GM18909 (cell line): ENCODE results near the gene IGFBPL1.

Experiments used
- ATAC-seq: cut with Tn5 transposase; IDR thresholded peaks from one replicate; pipeline ENCODE4 v1.9.1; 2021; ENCODE audit warnings: mild to moderate bottlenecking; ENCODE audit not compliant: unreplicated experiment, poor library complexity

IGFBPL1 gene

GRCh38 chr9:38423973-38424843, at the start of gene IGFBPL1:
Gene IGFBPL1 (minus strand): TSS chr9:38424454. CDS start chr9:38424424, 30 bp downstream.
- ATAC-seq = peak; percentile 66

DNA sequence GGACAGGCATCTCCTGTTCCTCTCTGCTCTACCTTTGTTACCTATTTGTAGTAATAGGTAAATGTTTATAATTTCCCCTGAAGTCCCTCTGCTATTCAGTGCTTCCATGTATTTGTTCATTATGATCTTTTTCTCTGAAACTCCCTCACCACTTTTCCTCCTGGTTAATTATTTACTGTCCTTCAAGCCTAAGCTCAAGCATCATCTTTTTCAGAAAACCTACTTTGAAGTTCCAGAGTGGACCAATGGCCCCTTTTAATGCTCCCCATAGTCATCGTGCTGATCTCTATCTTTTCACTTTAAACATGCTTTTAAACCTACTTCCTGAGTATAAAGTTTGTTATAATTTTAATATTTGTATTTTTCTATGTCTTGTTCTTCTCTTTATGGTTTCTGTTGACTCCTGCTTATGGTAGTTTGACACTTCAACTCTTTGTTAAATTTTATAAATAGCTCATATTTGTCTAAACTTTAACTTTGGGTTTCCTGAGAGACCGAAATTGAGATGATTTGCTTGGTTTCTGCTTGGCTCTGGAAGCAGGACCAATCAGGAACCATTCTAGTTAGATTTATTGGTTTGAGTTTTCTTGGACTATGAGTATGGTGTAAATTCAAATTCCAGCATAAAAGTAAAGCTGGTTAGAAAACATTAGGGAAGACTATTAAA, 48.5 kb upstream of the IGFBPL1 start:
- ATAC-seq = peak; percentile 67

GRCh38 chr9:38467404-38467803, 43.1 kb upstream of the IGFBPL1 start:
- ATAC-seq = no peak

DNA sequence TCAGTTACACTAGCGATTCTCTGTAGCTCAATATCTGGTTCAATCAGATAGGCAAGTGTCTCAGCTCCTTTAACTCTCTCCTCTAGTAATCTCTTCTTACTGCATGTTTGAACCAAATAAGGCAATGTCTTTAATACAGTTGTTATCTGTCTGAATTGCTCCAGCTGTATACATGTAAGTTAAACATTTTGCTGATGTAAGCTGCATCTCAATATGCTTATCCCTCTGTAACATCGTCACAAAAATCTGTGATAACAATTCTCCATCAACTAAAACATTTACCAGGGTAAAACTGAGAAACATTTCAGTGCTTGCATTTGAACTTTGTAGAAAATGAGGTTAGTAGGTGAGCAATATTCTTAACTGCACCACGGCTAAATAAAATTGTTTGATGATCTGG, 29.6 kb upstream of the IGFBPL1 start:
- ATAC-seq = no peak

DNA sequence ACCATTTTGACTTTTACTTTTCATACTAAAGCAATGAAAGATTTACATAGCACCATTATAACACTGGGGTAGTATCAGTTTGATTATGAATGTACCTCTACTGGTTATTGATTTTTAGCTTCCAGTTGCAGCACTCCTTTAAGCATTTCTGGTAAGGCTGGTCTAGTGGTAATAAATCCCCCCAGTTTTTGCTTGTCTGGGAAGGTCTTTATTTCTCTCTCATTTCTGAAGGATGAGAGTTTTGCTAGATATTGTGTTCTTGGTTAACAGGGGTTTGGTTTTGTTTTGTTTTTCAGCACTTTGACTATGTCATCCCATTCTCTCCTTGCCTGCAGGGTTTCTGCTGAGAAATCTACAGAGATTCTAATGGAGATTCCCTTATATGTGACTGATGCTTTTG, 26.9 kb upstream of the IGFBPL1 start:
- no peak for ATAC-seq

DNA sequence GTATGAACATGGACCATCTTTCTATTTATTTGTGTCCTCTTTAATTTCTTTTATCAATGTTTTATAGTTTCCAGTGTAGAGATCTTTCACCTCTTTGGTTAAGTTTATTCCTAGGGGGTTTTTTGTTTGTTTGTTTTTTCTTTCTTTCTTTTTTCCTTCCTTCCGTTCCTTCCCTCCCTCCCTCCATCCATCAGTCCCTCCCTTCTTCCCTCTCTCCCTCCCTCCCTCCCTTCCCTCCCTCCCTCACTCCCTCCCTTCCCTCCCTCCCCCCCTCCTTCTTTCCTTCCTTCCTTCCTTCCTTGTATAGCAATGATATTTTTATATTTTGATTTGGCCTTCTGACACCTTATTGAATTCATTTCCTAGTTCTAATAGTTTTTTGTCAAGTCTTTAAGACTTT, 23.4 kb upstream of the IGFBPL1 start:
- no peak for ATAC-seq

DNA sequence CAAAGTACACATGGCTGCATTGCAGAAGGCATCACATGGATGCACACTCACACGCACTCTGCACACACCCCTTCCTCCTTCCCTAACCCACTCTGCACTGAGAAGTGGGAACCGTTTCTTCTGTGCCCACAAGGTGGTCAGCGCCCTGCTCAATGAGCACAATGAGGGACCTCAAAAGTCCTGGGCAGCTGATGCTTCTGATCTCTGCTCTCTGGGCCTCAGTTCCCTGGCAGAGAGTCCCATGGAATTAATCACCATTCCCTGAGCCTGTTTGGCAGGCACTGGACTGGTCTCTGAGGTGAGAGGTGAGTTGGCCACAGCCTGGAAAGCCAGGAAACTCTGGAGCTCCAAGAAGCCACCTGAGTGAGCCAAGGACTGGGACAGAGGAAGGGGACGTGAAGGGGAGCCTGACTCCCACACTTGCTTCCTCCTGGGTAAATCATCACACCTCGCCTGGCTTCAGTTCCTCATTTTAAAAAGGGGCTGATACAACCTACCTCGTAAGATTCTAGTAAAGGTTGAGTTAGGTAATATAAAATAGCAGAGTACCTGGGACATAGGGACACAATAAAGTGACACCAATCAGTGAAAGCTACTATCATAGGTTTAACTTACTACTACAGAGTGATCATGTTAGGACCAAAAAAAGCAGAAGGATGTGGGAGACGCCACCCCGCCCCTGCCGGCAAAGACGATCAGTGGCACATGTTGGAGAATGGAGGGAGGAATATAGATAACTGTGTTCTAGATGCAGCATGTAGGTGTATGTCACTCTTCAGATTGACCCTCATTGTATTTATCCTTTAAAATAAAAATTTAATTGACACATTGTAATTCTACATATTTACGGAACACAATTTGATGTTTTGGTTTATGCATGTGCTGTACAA, 21.1 kb upstream of the IGFBPL1 start:
- peak; percentile 98 for ATAC-seq

DNA sequence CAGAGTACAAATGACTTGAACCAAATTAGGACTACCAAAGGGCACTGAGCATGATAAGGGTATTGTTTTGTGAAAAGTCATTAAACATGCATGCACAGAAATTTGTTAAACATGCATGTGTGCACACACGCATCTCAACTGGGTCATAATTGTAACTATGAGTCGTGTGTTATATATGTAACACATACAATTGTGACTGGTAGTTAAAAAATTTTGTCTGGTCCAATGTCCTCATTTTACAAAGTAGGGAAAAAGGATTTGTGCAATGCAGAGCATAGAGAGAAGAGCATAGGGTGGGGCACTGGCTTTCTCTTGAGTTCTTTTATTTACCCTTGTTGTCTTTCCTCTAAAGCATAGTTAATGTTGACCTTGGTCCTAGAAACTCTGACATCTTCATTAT, 19.3 kb upstream of the IGFBPL1 start:
- no peak for ATAC-seq

- no peak for ATAC-seq
Measured at GRCh38 chr9:38443181-38443580, 18.9 kb upstream of the IGFBPL1 start.

DNA sequence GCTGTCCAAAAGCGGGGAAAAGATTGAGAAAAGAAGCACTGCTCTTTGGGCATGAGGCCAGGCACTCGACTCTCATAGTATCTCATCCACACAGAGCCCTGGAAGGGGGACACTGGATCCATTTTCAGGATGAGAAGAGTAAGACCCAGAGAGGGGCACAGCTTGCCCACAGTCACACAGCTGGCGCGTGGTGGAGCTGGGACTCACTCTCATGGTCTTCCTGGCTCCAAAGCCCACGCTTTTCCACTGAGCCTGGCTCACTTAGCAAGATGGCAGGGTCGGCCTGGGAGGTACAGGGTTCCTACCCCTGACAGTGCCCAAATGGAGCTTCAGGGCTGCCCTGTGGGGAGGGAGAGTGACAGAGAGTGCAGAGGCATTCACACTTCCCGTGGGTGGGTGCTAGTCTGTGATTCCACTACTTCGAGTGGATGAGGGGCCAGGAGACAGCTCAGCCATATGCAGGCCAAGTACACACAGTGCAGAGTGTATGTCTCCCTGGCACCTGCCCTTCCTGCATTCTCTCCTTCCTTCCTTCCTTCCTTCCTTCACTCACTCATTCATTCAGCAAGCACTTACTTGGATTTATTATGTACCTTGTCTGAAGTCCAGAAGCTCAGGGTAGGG, 18.3 kb upstream of the IGFBPL1 start:
- no peak for ATAC-seq

DNA sequence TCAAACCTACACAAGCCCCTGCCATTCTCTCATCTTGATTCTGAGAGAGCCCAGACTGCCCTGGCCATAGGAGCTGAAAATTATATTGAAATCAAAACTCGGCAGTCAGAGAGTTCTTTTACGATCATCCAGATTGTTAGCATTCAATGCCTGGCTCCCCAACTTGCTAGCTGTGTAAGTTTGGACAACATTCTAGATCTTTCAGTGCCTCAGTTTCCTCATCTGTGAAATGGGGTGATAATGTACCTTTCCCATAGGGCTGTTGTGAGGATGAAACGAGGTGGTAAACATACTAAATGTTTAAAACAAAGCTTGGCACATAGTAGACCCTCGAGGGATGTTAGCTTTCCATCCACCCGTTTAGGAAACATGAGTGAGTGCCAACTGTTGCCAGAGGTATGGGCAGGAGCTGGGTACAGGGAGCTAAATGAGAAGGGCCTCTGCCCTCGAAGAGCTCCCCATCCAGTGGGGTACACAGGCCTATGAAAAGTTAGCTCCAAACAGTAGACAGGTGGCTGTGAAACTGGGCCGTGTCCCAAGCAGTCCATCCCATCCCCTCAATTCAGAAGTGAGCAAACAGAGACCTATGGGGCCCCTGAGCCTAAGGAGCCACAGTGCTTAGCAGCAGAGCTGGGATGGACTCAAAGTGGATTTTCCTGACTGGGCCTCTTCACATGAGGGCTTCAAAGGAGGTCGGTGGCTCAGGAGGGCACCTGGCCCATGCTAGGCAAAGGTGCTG, 17.3 kb upstream of the IGFBPL1 start:
- no peak for ATAC-seq

GRCh38 chr9:38440516-38440915, 16.3 kb upstream of the IGFBPL1 start:
- ATAC-seq = no peak

DNA sequence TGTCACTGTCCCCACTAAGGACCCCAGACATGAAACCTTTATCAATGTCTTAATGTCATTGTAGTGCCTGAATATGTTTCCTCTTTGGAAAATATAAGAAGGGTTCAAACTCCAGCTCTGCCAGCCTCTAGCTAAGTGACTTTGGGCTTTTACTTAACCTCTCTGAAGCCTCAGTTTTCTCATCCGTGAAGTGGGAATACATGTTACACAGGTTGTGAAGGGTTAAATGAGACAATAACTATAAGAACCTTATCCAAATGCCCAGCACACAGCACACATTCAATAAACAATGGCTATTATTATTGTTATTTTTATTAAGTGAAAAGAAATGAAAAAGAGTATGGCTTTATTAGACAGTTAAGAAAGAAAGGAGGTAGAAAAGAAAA, 15.7 kb upstream of the IGFBPL1 start:
- no peak for ATAC-seq

GRCh38 chr9:38439291-38439915, 15.1 kb upstream of the IGFBPL1 start:
- no peak for ATAC-seq

GRCh38 chr9:38437193-38437823, 13.1 kb upstream of the IGFBPL1 start:
- peak; percentile 65 for ATAC-seq

- ATAC-seq = no peak
Measured at GRCh38 chr9:38436708-38437107, 12.5 kb upstream of the IGFBPL1 start.

DNA sequence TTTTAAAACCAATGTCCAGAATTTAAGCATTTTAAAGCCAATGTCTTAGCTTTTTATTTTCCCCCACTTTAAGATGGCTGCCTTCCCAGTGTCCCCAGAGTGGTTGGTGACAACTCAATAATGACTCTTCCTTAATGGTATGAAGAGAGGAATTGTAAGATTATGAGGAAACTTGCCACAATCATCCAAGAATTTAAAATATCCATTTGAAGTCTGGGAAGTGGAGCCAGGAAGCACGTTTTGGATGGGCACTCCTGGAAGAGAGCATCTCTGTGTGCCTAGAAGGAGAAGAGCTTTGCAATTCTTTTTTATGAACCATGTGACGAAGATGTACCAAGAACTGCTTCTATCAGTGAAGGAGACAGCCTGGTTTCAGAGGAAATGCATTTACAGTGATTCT, 11.3 kb upstream of the IGFBPL1 start:
- ATAC-seq = no peak

DNA sequence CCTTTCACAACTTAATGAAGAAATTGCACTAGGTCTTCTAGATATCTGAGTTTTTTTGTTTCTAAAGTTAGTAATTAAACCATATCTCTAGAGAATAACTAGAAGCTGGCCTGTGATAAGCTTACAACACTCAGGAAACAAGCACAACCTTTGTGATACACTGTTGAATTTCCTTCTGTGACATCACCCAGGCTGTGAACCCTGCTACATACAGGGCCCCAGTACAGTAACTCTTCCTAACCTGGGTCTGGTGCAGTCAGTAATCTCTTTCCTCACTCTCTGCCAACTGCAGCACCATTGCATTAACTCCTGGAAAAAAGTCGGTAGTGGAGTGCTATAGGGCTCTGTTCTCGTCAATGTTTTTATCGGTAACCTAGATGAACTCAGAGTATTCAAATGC, 10.6 kb upstream of the IGFBPL1 start:
- no peak for ATAC-seq

- ATAC-seq = no peak
Measured at GRCh38 chr9:38434365-38434764, 10.1 kb upstream of the IGFBPL1 start.
